IMR-90 (cell line): ENCODE data around the gene TMC1. TPM values are rescaled to one million over a fixed set of nuclear protein-coding genes. Genes with fewer than 3 reads are reported as not detected.

ENCODE experiments used
- ATAC-seq: fragments of 200-7000 bp; cut with Tn5 transposase; 2 replicates; pipeline ENCODE4 v1.9.1; 2020; ENCODE audit warnings: low read depth, mild to moderate bottlenecking, moderate library complexity
- BruUV-seq: library from RNA; stranded (reverse); fragments of 400-500 nt; replicated peaks from 2 replicates; lab custom pipeline; 2021; lab: Mats Ljungman, UMichigan
- CTCF ChIA-PET: fragments of 300-600 bp; formaldehyde crosslinking; extraction: SDS; loops from one replicate; lab custom pipeline; 2021; ENCODE audit warnings: antibody characterized with exemption; lab: Yijun Ruan, JAX
- POLR2A ChIA-PET: fragments of 300-600 bp; sonication (Branson Sonifier 250); formaldehyde crosslinking; loops from one replicate; lab custom pipeline; 2022; ENCODE audit warnings: antibody characterized with exemption; ENCODE audit not compliant: unreplicated experiment; lab: Charles Lee
- DNase-seq: peaks from one replicate; pipeline ENCODE4 v3.0.0; 2013
- H2AFZ ChIP-seq: replicated peaks from 2 replicates; pipeline ENCODE3; 2013; ENCODE audit warnings: low read length, mild to moderate bottlenecking; ENCODE audit not compliant: poor library complexity
- H2AK5ac ChIP-seq: 2 replicates; pipeline ENCODE4 v1.6.1; 2013; ENCODE audit warnings: low read depth, low read length, inconsistent platforms
- H2AK9ac ChIP-seq: replicated peaks from 2 replicates; pipeline ENCODE3; 2013; ENCODE audit warnings: mild to moderate bottlenecking, low read depth, low read length, moderate library complexity; ENCODE audit not compliant: poor library complexity
- H2BK120ac ChIP-seq: 2 replicates; pipeline ENCODE4 v1.6.1; 2013; ENCODE audit warnings: low read depth, low read length, inconsistent platforms
- H2BK15ac ChIP-seq: 3 replicates; pipeline ENCODE4 v1.6.1; 2013; ENCODE audit warnings: low read depth, low read length, inconsistent platforms
- H2BK20ac ChIP-seq: 2 replicates; pipeline ENCODE4 v1.6.1; 2013; ENCODE audit warnings: low read depth, mild to moderate bottlenecking, inconsistent platforms, low read length, moderate library complexity
- H2BK5ac ChIP-seq: 2 replicates; pipeline ENCODE4 v1.6.1; 2013; ENCODE audit warnings: mild to moderate bottlenecking, low read depth, low read length, inconsistent platforms; ENCODE audit not compliant: poor library complexity, severe bottlenecking
- H3K14ac ChIP-seq: replicated peaks from 2 replicates; pipeline ENCODE4 v1.6.1; 2013; ENCODE audit warnings: low read depth, low read length, inconsistent platforms
- H3K18ac ChIP-seq: 2 replicates; pipeline ENCODE4 v1.6.1; 2013; ENCODE audit warnings: low read depth, low read length, control low read depth
- H3K23ac ChIP-seq: 2 replicates; pipeline ENCODE4 v1.6.1; 2013; ENCODE audit warnings: low read depth, low read length, inconsistent platforms
- H3K27ac ChIP-seq: 2 replicates; pipeline ENCODE4 v1.5.1; 2013; ENCODE audit warnings: mild to moderate bottlenecking, control low read depth, low read length; ENCODE audit not compliant: insufficient read depth
- H3K27me3 ChIP-seq: 2 replicates; pipeline ENCODE4 v1.6.1; 2013; ENCODE audit warnings: low read length; ENCODE audit not compliant: control insufficient read depth, insufficient read depth
- H3K36me3 ChIP-seq: 2 replicates; pipeline ENCODE4 v1.6.1; 2013; ENCODE audit warnings: low read length, mixed read lengths; ENCODE audit not compliant: control insufficient read depth, insufficient read depth
- H3K4ac ChIP-seq: 2 replicates; pipeline ENCODE4 v1.6.1; 2013; ENCODE audit warnings: low read depth, low read length, inconsistent platforms
- H3K4me1 ChIP-seq: 2 replicates; pipeline ENCODE4 v1.6.1; 2013; ENCODE audit warnings: low read length, mixed read lengths; ENCODE audit not compliant: control insufficient read depth, insufficient read depth
- H3K4me2 ChIP-seq: 2 replicates; pipeline ENCODE4 v1.6.1; 2013; ENCODE audit warnings: low read depth, mild to moderate bottlenecking, control low read depth, low read length, moderate library complexity
- H3K4me3 ChIP-seq: 2 replicates; pipeline ENCODE4 v1.5.1; 2013; ENCODE audit warnings: low read depth, mild to moderate bottlenecking, control low read depth, low read length, moderate library complexity; ENCODE audit not compliant: insufficient read depth
- H3K56ac ChIP-seq: 2 replicates; pipeline ENCODE4 v1.6.1; 2013; ENCODE audit warnings: low read length, inconsistent platforms; ENCODE audit not compliant: insufficient read depth; ENCODE audit errors: extremely low read depth
- H3K79me1 ChIP-seq, 2 experiments: 2 replicates each; pipeline ENCODE4 v1.6.1; 2013; ENCODE audit warnings: low read length in 2 of 2, inconsistent platforms in 1 of 2, low read depth in 1 of 2
- H3K9ac ChIP-seq: 2 replicates; pipeline ENCODE4 v1.6.1; 2013; ENCODE audit warnings: low read depth, low read length, control low read depth
- H3K9me1 ChIP-seq: 2 replicates; pipeline ENCODE4 v1.6.1; 2013; ENCODE audit warnings: low read length, inconsistent platforms; ENCODE audit not compliant: insufficient read depth
- H3K9me3 ChIP-seq: 2 replicates; pipeline ENCODE4 v1.6.1; 2013; ENCODE audit warnings: low read length; ENCODE audit not compliant: control insufficient read depth, insufficient read depth
- H4K20me1 ChIP-seq: 2 replicates; pipeline ENCODE4 v1.6.1; 2013; ENCODE audit warnings: low read length, inconsistent platforms; ENCODE audit not compliant: insufficient read depth
- H4K5ac ChIP-seq: 2 replicates; pipeline ENCODE4 v1.6.1; 2013; ENCODE audit warnings: mild to moderate bottlenecking, low read depth, low read length, control low read depth
- H4K8ac ChIP-seq, 2 experiments: 2 replicates each; pipeline ENCODE4 v1.6.1; 2013; ENCODE audit warnings: low read depth in 2 of 2, low read length in 2 of 2, control low read depth in 1 of 2, inconsistent platforms in 1 of 2
- H4K91ac ChIP-seq: 2 replicates; pipeline ENCODE4 v1.6.1; 2013; ENCODE audit warnings: low read depth, low read length, inconsistent platforms; ENCODE audit not compliant: insufficient read depth
- MAFK ChIP-seq: IDR thresholded peaks from 2 replicates; pipeline ENCODE4 v1.6.1; 2012; ENCODE audit warnings: low read depth, low read length, improper control_type of control experiment
- USF2 ChIP-seq: fragments of 150-350 bp; IDR thresholded peaks from 2 replicates; pipeline ENCODE4 v1.6.1; 2017; ENCODE audit warnings: mild to moderate bottlenecking, antibody characterized with exemption, low read length, low read depth
- WGBS, 2 experiments: methylation state at CpG; one replicate each; pipeline versions ENCODE4 v1.1.5 to v1.1.7; 2013; ENCODE audit warnings: missing lambda C conversion rate in 2 of 2; ENCODE audit not compliant: insufficient read length in 1 of 2; ENCODE audit errors: extremely low coverage in 2 of 2; 5-methylcytosine and 5-hydroxymethylcytosine counted together
- dilution Hi-C: fragments of 300-500 bp; cut with HindIII; formaldehyde crosslinking; loops from one replicate; pipeline ENCODE4 v1.14.3; 2018; ENCODE audit warnings: low sequenced_read_pairs; ENCODE audit not compliant: unreplicated experiment
- in situ Hi-C: fragments of 300-500 bp; cut with MboI; formaldehyde crosslinking; loops from 3 replicates; pipeline ENCODE4 v1.14.3; 2019; ENCODE audit warnings: low sequenced_read_pairs, inconsistent platforms, mixed read lengths
- intact Hi-C: fragments of 100-400 bp; cut with micrococcal nuclease; formaldehyde crosslinking; loops from 2 replicates; pipeline ENCODE4 v1.10.0; 2022
- polyA plus RNA-seq, 3 experiments: library from polyadenylated mRNA; depleted of rRNA; stranded (reverse); fragments of >200 nt; gene quantifications; 2 replicates each; pipeline ENCODE4 v1.2.3, GENCODE V29; 2012; ENCODE audit warnings: low replicate concordance in 1 of 3
- total RNA-seq: library from RNA; depleted of rRNA; stranded (reverse); fragments of >200 nt; gene quantifications from 2 replicates; pipeline ENCODE4 v1.2.3, GENCODE V29; 2012

TMC1 gene
- total and polyA plus RNA-seq, 2 of the 4 experiments (the other 2 are of a cell fraction), result not detected

DNA sequence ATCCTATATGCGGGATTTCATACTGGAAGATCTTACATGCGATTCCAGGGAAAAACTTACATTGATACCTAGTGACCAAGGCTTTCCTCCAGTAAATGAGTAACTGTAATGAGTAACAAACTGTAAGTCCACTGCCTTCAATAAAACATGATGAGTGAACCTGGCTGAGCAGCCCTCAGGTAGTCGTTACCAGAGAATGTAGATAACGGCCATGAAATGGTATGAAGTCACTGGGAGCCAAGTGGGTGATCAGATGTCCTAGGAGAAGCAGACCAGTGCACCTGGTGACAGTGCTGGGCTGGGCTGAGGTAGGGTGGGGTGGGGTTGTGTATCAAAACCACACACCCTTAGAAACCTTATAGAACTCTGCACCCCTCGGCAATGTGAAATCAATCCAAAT is 227.9 kb downstream of the TMC1 start:
- Histone ChIP-seq H3K27me3 (peaks cover 2% of the 10 kb centered on the region), H3K4me1 (no peaks in the 10 kb centered on the region), H4K8ac (no peak overlapping the region), H2BK15ac (no peak overlapping the region), H3K4me3 (no peak overlapping the region), H3K27ac (no peak overlapping the region), H3K36me3 (no peaks in the 10 kb centered on the region), H3K9me1 (no peaks in the 10 kb centered on the region), H3K4me2 (no peak overlapping the region), H4K20me1 (no peaks in the 10 kb centered on the region), H3K79me1 (no peaks in the 10 kb centered on the region), H2AFZ (no peak overlapping the region), H2BK20ac (no peak overlapping the region), H3K18ac (no peak overlapping the region), H3K23ac (no peak overlapping the region), H3K14ac (no peak overlapping the region), H2AK5ac (no peak overlapping the region), H2BK5ac (no peak overlapping the region), H4K91ac (no peak overlapping the region), H3K9me3 (no peaks in the 10 kb centered on the region), H2BK120ac (no peak overlapping the region), H4K5ac (no peak overlapping the region), H3K9ac (no peak overlapping the region), H3K56ac (no peak overlapping the region), H2AK9ac (no peak overlapping the region), H3K4ac (no peak overlapping the region)
- ChIA-PET POLR2A (no interaction called here), CTCF (no interaction called here)
- DNase-seq (no peak), ATAC-seq (no peak)
- intact Hi-C loops, result no loop called here
- in situ Hi-C loops, result no loop called here
- no TSS peak for BruUV-seq
- no CpG with 5 or more reads among the region's 5 CpGs for WGBS, 2 experiments
- dilution Hi-C loops, result no loop called here
- TF ChIP-seq USF2, result no peak
- TF ChIP-seq MAFK, result no peak
